Uterus (tissue), 2 donors: Measurements from ENCODE around the gene GAS2L1.

Experiments used
- POLR2A ChIP-seq, 2 donors: fragments of 450-650 bp; IDR thresholded peaks; one replicate each; pipeline ENCODE4 v1.6.1; 2016; ENCODE audit warnings: antibody characterized with exemption in 2 of 2, mild to moderate bottlenecking in 1 of 2, moderate library complexity in 1 of 2
- TF ChIP-seq, protein P1 (sequence below), 4 experiments: fragments of 200-600 bp in 2 of 4; fragments of 450-650 bp in 2 of 4; sonication (generic) in 2 of 4; IDR thresholded peaks; one replicate each; pipeline ENCODE4 v1.5.1; 2016 to 2019; ENCODE audit warnings: antibody characterized with exemption in 4 of 4, mild to moderate bottlenecking in 2 of 4, moderate library complexity in 1 of 4

DNA sequence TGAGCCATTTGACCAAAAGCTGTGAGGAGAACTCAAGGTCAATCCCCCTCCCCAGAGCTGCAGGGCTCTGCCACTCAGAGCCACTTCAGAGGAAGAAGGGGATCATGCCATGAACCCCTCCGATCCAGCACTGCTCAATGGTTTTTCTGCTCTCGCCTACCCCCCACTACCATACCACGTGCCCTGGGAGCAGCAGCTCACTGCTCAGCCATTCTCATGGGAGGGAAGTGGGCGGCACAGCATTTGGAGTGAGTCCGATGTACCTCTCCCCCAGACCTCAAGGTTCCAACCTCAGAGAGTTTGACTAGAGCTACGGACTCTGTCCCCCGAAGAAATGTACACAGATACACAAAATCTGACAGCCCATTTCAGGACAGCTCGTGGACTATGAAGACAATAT, 47.4 kb downstream of the GAS2L1 start:
- TF ChIP-seq, protein P1, sequence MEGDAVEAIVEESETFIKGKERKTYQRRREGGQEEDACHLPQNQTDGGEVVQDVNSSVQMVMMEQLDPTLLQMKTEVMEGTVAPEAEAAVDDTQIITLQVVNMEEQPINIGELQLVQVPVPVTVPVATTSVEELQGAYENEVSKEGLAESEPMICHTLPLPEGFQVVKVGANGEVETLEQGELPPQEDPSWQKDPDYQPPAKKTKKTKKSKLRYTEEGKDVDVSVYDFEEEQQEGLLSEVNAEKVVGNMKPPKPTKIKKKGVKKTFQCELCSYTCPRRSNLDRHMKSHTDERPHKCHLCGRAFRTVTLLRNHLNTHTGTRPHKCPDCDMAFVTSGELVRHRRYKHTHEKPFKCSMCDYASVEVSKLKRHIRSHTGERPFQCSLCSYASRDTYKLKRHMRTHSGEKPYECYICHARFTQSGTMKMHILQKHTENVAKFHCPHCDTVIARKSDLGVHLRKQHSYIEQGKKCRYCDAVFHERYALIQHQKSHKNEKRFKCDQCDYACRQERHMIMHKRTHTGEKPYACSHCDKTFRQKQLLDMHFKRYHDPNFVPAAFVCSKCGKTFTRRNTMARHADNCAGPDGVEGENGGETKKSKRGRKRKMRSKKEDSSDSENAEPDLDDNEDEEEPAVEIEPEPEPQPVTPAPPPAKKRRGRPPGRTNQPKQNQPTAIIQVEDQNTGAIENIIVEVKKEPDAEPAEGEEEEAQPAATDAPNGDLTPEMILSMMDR (IDR thresholded peaks at IDR 0.05): no peak
- TF ChIP-seq POLR2A (IDR thresholded peaks at IDR 0.05): no peak
